ENCODE measurements around the gene RPL37A.

Gene RPL37A

DNA sequence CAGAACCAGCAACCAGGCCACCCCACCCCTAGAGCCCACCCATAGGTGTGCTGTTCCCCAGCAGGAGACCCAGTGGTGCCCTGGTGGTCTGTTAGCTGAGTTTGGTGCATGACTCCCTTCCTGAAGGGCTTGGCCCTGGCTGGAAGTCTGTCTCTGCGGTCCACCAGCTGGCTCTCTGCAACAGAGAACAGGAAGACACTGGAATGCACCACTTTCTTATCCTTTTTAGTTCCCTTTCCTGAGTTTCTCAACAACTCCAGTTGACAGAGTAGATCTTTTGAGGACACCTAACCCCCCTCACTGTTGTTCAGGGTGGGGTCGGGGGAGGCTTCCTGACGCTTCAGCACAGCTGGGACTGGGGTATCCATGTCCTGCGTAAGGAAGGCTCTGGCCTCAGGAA, 11.9 kb upstream of the RPL37A start:
- in situ Hi-C loops (cut with MboI; ENCODE audit: low sequenced_read_pairs), result no loop called here

GRCh38 chr2:216490061-216490460, 8.6 kb upstream of the RPL37A start:
- in situ Hi-C loops (cut with MboI; ENCODE audit: low sequenced_read_pairs), result no loop called here

DNA sequence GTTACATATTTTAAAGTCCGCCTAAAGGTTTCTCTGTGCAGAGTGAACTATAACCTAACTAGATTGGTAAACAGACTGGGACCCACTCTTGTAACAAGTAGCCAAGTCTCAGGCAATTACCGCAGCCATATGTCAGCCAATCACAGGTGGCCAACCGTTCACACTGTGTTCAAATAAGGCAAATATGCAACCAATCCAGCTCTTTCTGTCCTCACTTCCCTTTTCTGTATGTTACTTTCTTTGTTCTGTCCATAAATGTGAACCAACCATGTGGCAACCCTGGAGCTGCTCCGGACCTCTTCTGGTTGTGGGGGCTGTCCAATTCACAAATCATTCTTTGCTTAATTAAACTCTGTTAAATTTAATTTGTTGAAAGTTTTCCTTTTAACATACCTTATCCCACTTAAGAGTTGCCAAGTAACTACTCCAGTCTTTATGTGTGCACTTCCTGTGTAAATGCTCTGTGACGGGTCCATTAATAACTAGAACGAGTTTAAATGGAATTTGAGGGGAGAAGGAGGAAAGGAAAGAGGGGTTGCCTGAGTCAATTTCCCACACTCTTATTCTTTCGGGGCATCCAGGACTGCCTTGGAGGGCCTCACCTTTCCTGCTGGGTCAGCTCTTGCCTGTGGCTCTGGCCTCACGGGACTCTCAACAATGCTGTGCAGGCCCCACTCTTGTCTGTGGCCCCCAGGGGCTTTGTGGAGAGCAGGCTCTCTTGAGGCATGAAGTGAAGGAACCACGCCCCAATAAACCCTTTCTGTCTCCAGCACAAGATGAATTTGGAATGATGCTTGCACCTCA, 6.6 kb upstream of the RPL37A start:
- in situ Hi-C loops (cut with MboI; ENCODE audit: low sequenced_read_pairs), result no loop called here

GRCh38 chr2:216492597-216493333, 5.9 kb upstream of the RPL37A start:
- in situ Hi-C loops (cut with MboI; ENCODE audit: low sequenced_read_pairs), result no loop called here

DNA sequence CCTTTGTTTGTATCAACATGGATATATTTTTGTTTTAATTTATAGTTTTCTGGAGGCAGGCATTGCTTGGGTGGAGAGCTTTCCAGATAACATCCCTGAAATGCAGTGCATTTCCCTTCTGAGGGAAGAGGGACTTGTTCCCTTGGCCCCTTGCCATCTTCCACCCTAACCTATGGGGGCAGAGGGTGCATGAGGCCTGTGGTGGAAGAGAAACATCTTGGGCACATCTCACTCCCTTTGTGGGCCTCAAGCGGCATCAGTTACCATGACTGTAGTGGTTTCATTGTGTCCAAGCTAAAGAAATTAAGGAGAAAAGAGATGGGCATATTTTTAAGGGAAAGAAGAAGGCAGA, 5.3 kb upstream of the RPL37A start:
- in situ Hi-C loops (cut with MboI; ENCODE audit: low sequenced_read_pairs), result no loop called here

DNA sequence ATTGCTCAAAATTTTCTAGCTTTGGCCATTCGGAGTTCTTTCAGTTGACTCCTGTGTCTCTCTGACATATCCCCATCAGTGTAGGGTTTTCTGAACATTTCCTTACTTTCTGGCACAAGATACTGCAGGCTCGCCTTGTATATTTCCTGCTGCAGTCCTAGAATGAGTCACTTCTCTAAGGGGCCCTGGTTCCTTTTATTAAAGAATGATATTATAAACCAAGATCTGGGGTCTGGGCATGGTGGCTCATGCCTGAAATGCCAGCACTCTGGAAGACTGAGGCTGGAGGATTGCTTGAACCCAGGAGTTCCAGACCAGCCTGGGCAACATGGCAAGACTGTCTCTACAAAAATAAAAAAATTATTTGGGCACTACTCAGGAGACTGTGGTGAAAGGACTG, 3.0 kb upstream of the RPL37A start:
- in situ Hi-C loops (cut with MboI; ENCODE audit: low sequenced_read_pairs), result no loop called here

- in situ Hi-C loops (cut with MboI; ENCODE audit: low sequenced_read_pairs), result no loop called here
Observed at GRCh38 chr2:216497382-216498069, 1.1 kb upstream of the RPL37A start.

GRCh38 chr2:216498070-216498378, 620 bp upstream of the RPL37A start:
- in situ Hi-C loops (cut with MboI; ENCODE audit: low sequenced_read_pairs), result no loop called here

- in situ Hi-C loops (cut with MboI; ENCODE audit: low sequenced_read_pairs), result loop anchor here (25.0 kb wide), 1 partner anchor 163 kb away; no protein-coding TSS in a partner anchor
Observed at GRCh38 chr2:216499641-216500218, 1.1 kb downstream of the RPL37A start.

GRCh38 chr2:216500572-216500971, 1.9 kb downstream of the RPL37A start:
- in situ Hi-C loops (cut with MboI; ENCODE audit: low sequenced_read_pairs), result loop anchor here (25.0 kb wide), 1 partner anchor 162 kb away; no protein-coding TSS in a partner anchor

- in situ Hi-C loops (cut with MboI; ENCODE audit: low sequenced_read_pairs), result loop anchor here (25.0 kb wide), 1 partner anchor 160 kb away; no protein-coding TSS in a partner anchor
Observed at GRCh38 chr2:216501854-216502253, 3.2 kb downstream of the RPL37A start.

- in situ Hi-C loops (cut with MboI; ENCODE audit: low sequenced_read_pairs), result loop anchor here (25.0 kb wide), 1 partner anchor 160 kb away; no protein-coding TSS in a partner anchor
Observed at GRCh38 chr2:216502381-216503158, 3.9 kb downstream of the RPL37A start.

GRCh38 chr2:216503159-216503629, 4.5 kb downstream of the RPL37A start:
- in situ Hi-C loops (cut with MboI; ENCODE audit: low sequenced_read_pairs), result loop anchor here (25.0 kb wide), 1 partner anchor 159 kb away; no protein-coding TSS in a partner anchor

- in situ Hi-C loops (cut with MboI; ENCODE audit: low sequenced_read_pairs), result loop anchor here (25.0 kb wide), 1 partner anchor 158 kb away; no protein-coding TSS in a partner anchor
Observed at GRCh38 chr2:216503697-216504375, 5.2 kb downstream of the RPL37A start.

DNA sequence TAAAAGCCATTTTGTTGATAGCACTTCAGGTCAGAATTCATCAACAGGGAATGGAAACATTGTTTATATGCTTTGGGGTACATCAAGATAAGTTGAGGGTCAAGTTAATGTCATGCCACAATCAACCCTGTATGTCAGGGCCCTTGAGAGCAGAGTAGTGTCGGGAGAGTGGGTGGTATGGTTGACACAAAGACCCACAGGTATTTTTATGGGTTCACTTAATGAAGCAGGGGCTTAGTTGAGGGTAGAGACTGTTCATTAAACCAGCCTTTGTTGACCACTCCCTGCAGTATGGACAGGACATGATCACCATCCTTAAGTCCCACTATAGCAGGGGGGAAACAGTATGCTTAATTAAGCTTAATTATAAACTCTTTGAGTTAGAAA, 5.7 kb downstream of the RPL37A start:
- in situ Hi-C loops (cut with MboI; ENCODE audit: low sequenced_read_pairs), result loop anchor here (25.0 kb wide), 1 partner anchor 158 kb away; no protein-coding TSS in a partner anchor

- in situ Hi-C loops (cut with MboI; ENCODE audit: low sequenced_read_pairs), result loop anchor here (25.0 kb wide), 1 partner anchor 157 kb away; no protein-coding TSS in a partner anchor
Observed at GRCh38 chr2:216505133-216506106, 6.8 kb downstream of the RPL37A start.

DNA sequence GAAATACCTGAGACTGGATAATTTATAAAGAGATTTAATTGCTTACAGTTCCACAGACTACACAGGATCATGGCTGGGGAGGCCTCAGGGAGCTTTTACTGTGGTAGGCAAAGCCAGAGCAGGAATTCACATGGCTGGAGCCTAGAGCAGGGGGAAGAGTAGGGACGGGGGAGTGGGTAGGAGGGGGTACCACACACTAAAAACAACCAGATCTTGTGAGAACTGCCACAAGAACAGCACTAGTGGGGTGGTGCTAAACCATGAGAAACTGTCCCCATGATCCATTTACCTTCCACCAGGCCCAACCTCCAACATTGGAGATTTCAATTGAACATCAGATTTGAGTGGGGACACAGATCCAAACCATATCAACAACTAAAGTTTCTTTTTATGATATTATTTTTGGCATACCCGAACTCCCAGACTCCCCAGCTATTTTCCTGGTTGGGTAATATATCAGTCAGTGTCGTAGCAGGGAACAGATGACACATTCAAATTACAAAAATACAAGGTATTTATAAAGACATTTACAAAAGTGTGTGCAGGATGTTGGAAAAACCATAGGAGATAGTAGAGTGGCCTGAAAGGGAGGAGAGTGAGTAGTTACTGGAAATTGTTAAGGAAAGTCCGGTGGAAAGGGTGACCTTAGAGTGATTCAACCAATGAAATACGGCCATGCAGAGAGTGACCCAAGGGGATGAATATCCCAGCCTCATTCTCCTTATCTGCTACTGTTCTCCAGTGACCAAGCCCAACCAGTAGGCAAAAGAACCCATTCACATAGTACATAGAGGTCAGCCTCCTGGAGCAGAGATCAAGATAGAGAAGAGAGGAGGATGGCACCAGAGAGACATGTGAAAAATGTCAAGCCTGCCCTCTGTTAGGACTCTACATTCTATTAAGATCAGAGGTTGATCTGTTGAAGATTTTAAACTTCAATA, 8.8 kb downstream of the RPL37A start:
- in situ Hi-C loops (cut with MboI; ENCODE audit: low sequenced_read_pairs), result loop anchor here (25.0 kb wide), 1 partner anchor 155 kb away; no protein-coding TSS in a partner anchor

All from hTERT RPE-1 (cell line).